Measurements from ENCODE around the gene THAP7. TPM values are rescaled to one million over a fixed set of nuclear protein-coding genes. Genes with fewer than 3 reads are reported as not detected.

The THAP7 gene
- total and polyA plus RNA-seq, 2 donors from 2014 or later: 25.5 to 44.1 TPM

GRCh38 chr22:20965888-20966855, 35.7 kb downstream of the THAP7 start:
- no peak for FAIRE-seq
- Histone ChIP-seq H3K4me1 (ENCODE audit: control insufficient read depth in 2 of 3, insufficient read depth in 2 of 3, low read depth in 1 of 3, low read length in 3 of 3) (peaks cover 0 to 7% (median 0%) of the 10 kb centered on the region in 3 donors), H3K27me3 (ENCODE audit: control insufficient read depth, insufficient read depth, low read length) (peaks cover 3% of the 10 kb centered on the region), H3K9me3 (ENCODE audit: control insufficient read depth in 2 of 3, insufficient read depth in 1 of 3, low read length in 3 of 3) (no peaks in the 10 kb centered on the region), H3K9ac (ENCODE audit: low read length in 3 of 3) (no peak overlapping the region), H3K4me3 (ENCODE audit: low read length in 3 of 3) (no peak overlapping the region), H3K27ac (ENCODE audit: low read depth in 2 of 2, low read length in 2 of 2) (no peak overlapping the region), H3K36me3 (ENCODE audit: control insufficient read depth in 2 of 3, insufficient read depth in 3 of 3, low read length in 3 of 3) (no peaks in the 10 kb centered on the region)
- intact Hi-C loops (cut with DNase I): no loop called here
- TF ChIP-seq CTCF (IDR thresholded peaks at IDR 0.05; ENCODE audit: borderline replicate concordance, extremely low read depth, insufficient read depth): no peak
- no peak for DNase-seq

- no peak for FAIRE-seq
- intact Hi-C loops (cut with DNase I): no loop called here
Observed at GRCh38 chr22:20965104-20965887, 36.6 kb downstream of the THAP7 start.

GRCh38 chr22:20964799-20965103, 37.2 kb downstream of the THAP7 start:
- DNase-seq: no peak
- H3K4me3 ChIP-seq (ENCODE audit: low read length in 3 of 3): no peak overlapping the region

More at GRCh38 chr22:20965104-20965887, 36.6 kb downstream of the THAP7 start:
- Histone ChIP-seq H3K9ac (ENCODE audit: low read length in 3 of 3) (no peak overlapping the region), H3K27ac (ENCODE audit: low read depth in 2 of 2, low read length in 2 of 2) (no peak overlapping the region), H3K36me3 (ENCODE audit: control insufficient read depth in 2 of 3, insufficient read depth in 3 of 3, low read length in 3 of 3) (no peaks in the 10 kb centered on the region), H3K4me1 (ENCODE audit: control insufficient read depth in 2 of 3, insufficient read depth in 2 of 3, low read depth in 1 of 3, low read length in 3 of 3) (peaks cover 0 to 7% (median 0%) of the 10 kb centered on the region in 3 donors), H3K4me3 (ENCODE audit: low read length in 3 of 3) (no peak overlapping the region), H3K27me3 (ENCODE audit: control insufficient read depth, insufficient read depth, low read length) (peaks cover 3% of the 10 kb centered on the region), H3K9me3 (ENCODE audit: control insufficient read depth in 2 of 3, insufficient read depth in 1 of 3, low read length in 3 of 3) (no peaks in the 10 kb centered on the region)
- DNase-seq: peak in 1 of 5 donors; percentile 41
- no peak for TF ChIP-seq CTCF (IDR thresholded peaks at IDR 0.05; ENCODE audit: borderline replicate concordance, extremely low read depth, insufficient read depth)

More at GRCh38 chr22:20964799-20965103, 37.2 kb downstream of the THAP7 start:
- TF ChIP-seq CTCF (IDR thresholded peaks at IDR 0.05; ENCODE audit: borderline replicate concordance, extremely low read depth, insufficient read depth): no peak
- H3K9me3 ChIP-seq (ENCODE audit: control insufficient read depth in 2 of 3, insufficient read depth in 1 of 3, low read length in 3 of 3): no peaks in the 10 kb centered on the region
- intact Hi-C loops (cut with DNase I): no loop called here
- no peak overlapping the region for H3K27ac ChIP-seq (ENCODE audit: low read depth in 2 of 2, low read length in 2 of 2)
- no peak for FAIRE-seq
- no peaks in the 10 kb centered on the region for H3K36me3 ChIP-seq (ENCODE audit: control insufficient read depth in 2 of 3, insufficient read depth in 3 of 3, low read length in 3 of 3)
- peaks cover 3% of the 10 kb centered on the region for H3K27me3 ChIP-seq (ENCODE audit: control insufficient read depth, insufficient read depth, low read length)
- no peak overlapping the region for H3K9ac ChIP-seq (ENCODE audit: low read length in 3 of 3)
- peaks cover 0 to 7% (median 0%) of the 10 kb centered on the region in 3 donors for H3K4me1 ChIP-seq (ENCODE audit: control insufficient read depth in 2 of 3, insufficient read depth in 2 of 3, low read depth in 1 of 3, low read length in 3 of 3)
